ENCODE results near the gene SMYD3.

DNA sequence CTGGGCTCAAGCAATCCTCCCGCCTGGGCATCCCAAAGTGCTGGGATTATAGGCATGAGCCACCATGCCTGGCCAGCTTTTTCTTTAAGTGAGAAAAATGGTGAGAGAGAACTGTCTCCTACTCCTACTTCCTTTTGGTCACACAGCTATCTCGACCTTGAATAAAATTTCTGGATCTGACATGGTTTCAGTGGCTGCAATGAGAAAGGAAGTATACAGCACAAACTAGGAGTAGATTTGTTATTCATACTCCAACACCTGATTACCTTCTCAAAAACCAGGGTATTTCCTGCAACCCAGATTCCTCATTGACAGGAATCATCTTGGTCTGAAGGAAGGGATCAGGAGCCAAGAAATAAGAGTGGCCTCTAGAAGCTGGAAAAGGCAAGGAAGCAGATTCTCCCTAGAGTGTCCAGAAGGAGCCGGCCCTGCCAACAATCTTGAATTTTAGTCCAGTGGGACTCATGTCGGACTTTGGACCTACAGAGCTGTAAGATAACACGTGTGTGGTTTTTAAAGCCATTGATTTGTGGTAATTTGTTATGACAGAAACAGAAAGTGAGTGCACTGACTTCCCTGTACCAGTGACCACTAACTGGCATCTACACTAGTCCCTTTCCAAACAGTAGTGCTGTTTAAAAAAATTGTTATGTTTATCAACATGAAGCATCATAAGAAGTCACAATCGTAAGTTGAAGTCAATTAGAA is 516.6 kb downstream of the SMYD3 start:
- TF ChIP-seq, protein P1, sequence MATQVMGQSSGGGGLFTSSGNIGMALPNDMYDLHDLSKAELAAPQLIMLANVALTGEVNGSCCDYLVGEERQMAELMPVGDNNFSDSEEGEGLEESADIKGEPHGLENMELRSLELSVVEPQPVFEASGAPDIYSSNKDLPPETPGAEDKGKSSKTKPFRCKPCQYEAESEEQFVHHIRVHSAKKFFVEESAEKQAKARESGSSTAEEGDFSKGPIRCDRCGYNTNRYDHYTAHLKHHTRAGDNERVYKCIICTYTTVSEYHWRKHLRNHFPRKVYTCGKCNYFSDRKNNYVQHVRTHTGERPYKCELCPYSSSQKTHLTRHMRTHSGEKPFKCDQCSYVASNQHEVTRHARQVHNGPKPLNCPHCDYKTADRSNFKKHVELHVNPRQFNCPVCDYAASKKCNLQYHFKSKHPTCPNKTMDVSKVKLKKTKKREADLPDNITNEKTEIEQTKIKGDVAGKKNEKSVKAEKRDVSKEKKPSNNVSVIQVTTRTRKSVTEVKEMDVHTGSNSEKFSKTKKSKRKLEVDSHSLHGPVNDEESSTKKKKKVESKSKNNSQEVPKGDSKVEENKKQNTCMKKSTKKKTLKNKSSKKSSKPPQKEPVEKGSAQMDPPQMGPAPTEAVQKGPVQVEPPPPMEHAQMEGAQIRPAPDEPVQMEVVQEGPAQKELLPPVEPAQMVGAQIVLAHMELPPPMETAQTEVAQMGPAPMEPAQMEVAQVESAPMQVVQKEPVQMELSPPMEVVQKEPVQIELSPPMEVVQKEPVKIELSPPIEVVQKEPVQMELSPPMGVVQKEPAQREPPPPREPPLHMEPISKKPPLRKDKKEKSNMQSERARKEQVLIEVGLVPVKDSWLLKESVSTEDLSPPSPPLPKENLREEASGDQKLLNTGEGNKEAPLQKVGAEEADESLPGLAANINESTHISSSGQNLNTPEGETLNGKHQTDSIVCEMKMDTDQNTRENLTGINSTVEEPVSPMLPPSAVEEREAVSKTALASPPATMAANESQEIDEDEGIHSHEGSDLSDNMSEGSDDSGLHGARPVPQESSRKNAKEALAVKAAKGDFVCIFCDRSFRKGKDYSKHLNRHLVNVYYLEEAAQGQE (IDR thresholded peaks at IDR 0.05; ENCODE audit: insufficient replicate concordance, low read depth), result no peak
- TF ChIP-seq, protein P2, sequence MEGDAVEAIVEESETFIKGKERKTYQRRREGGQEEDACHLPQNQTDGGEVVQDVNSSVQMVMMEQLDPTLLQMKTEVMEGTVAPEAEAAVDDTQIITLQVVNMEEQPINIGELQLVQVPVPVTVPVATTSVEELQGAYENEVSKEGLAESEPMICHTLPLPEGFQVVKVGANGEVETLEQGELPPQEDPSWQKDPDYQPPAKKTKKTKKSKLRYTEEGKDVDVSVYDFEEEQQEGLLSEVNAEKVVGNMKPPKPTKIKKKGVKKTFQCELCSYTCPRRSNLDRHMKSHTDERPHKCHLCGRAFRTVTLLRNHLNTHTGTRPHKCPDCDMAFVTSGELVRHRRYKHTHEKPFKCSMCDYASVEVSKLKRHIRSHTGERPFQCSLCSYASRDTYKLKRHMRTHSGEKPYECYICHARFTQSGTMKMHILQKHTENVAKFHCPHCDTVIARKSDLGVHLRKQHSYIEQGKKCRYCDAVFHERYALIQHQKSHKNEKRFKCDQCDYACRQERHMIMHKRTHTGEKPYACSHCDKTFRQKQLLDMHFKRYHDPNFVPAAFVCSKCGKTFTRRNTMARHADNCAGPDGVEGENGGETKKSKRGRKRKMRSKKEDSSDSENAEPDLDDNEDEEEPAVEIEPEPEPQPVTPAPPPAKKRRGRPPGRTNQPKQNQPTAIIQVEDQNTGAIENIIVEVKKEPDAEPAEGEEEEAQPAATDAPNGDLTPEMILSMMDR (IDR thresholded peaks at IDR 0.05; ENCODE audit: insufficient read depth, low read length), result no peak
- no peak for TF ChIP-seq POLR2AphosphoS5 (IDR thresholded peaks at IDR 0.05; ENCODE audit: low read depth)
- TF ChIP-seq SPI1 (IDR thresholded peaks at IDR 0.05; ENCODE audit: borderline replicate concordance, low read depth), result no peak
- no peak for TF ChIP-seq GABPA (IDR thresholded peaks at IDR 0.05; ENCODE audit: low read depth)
